A549 (cell line): ENCODE data around the gene ITSN1. TPM values are rescaled to one million over a fixed set of nuclear protein-coding genes. Genes with fewer than 3 reads are reported as not detected.

Experiments
- ATAC-seq, 2 experiments: fragments of 200-7000 bp in 1 of 2; fragments of >200 bp in 1 of 2; cut with Nextera tagmentation in 1 of 2; cut with Tn5 transposase in 1 of 2; 3 replicates each; pipeline versions ENCODE4 v1.8.0 to v1.9.1; 2018 to 2020; ENCODE audit warnings: mild to moderate bottlenecking in 1 of 2, moderate library complexity in 1 of 2
- CTCF ChIA-PET: fragments of 300-600 bp; sonication (Branson Sonifier 250); formaldehyde crosslinking; extraction: SDS; loops from one replicate; lab custom pipeline; 2021; ENCODE audit warnings: antibody characterized with exemption, inconsistent platforms; lab: Yijun Ruan, JAX
- POLR2A ChIA-PET: fragments of 350-600 bp; formaldehyde crosslinking; extraction: SDS; loops from one replicate; lab custom pipeline; 2021; ENCODE audit warnings: antibody characterized with exemption, inconsistent platforms; lab: Yijun Ruan, JAX
- DNase-seq, 2 experiments: peaks; one replicate each; pipeline versions ENCODE4 v3.0.0 to v3.0.0-alpha.2; 2011 to 2016; ENCODE audit warnings: low read depth in 1 of 2, low spot score in 1 of 2
- FAIRE-seq: peaks from 2 replicates; lab custom pipeline; 2011; peaks lifted over from hg19 to GRCh38; lab: Jason Lieb, UNC
- H3K27ac ChIP-seq, 2 experiments: fragments of >200 bp; sonication (Bioruptor Twin); formaldehyde crosslinking; 3 replicates each; pipeline ENCODE4 v1.5.1; 2016 to 2017
- H3K4me1 ChIP-seq: fragments of >200 bp; sonication (Bioruptor Twin); formaldehyde crosslinking; 3 replicates; pipeline ENCODE4 v1.6.1; 2016
- H3K4me2 ChIP-seq: fragments of >200 bp; sonication (Bioruptor Twin); formaldehyde crosslinking; 3 replicates; pipeline ENCODE4 v1.6.1; 2016
- H3K4me3 ChIP-seq: fragments of >200 bp; sonication (Bioruptor Twin); formaldehyde crosslinking; 3 replicates; pipeline ENCODE4 v1.5.1; 2016
- H3K9me3 ChIP-seq: fragments of >200 bp; sonication (Bioruptor Twin); formaldehyde crosslinking; 3 replicates; pipeline ENCODE4 v1.6.1; 2016
- CBX2 ChIP-seq: fragments of 200-600 bp; sonication (generic); IDR thresholded peaks from 2 replicates; pipeline ENCODE4 v1.6.1; 2016; ENCODE audit warnings: low read depth, mild to moderate bottlenecking, borderline replicate concordance
- CBX8 ChIP-seq: fragments of 200-600 bp; sonication (generic); IDR thresholded peaks from 2 replicates; pipeline ENCODE4 v1.6.1; 2016
- CEBPB ChIP-seq, 2 experiments: fragments of >200 bp in 1 of 2; sonication (Bioruptor Twin) in 1 of 2; formaldehyde crosslinking in 1 of 2; IDR thresholded peaks; 2 replicates each; pipeline ENCODE4 v1.6.1; 2012 to 2016
- CHD2 ChIP-seq: fragments of 150-350 bp; IDR thresholded peaks from 2 replicates; pipeline ENCODE4 v1.6.1; 2014; ENCODE audit warnings: low read length; ENCODE audit not compliant: partially characterized antibody
- CHD4 ChIP-seq: fragments of 200-600 bp; sonication (generic); IDR thresholded peaks from 2 replicates; pipeline ENCODE4 v1.6.1; 2016; ENCODE audit warnings: antibody characterized with exemption, mild to moderate bottlenecking, borderline replicate concordance
- EHF ChIP-seq: fragments of 250-450 bp; sonication (Bioruptor Pico); IDR thresholded peaks from 2 replicates; pipeline ENCODE4 v1.5.0; 2020; ENCODE audit warnings: mild to moderate bottlenecking
- EHMT2 ChIP-seq: fragments of 200-600 bp; sonication (generic); IDR thresholded peaks from 2 replicates; pipeline ENCODE4 v1.6.1; 2016; ENCODE audit warnings: antibody characterized with exemption, low read depth, mild to moderate bottlenecking, moderate library complexity
- ELK1 ChIP-seq: fragments of 150-350 bp; IDR thresholded peaks from 2 replicates; pipeline ENCODE4 v1.6.1; 2014; ENCODE audit warnings: low read depth, mild to moderate bottlenecking, low read length
- HEYL ChIP-seq: fragments of 250-450 bp; sonication (Bioruptor Pico); IDR thresholded peaks from 2 replicates; pipeline ENCODE4 v1.8.0; 2021; ENCODE audit warnings: mild to moderate bottlenecking, moderate library complexity
- HOXA7 ChIP-seq: fragments of 250-450 bp; sonication (Bioruptor Pico); IDR thresholded peaks from 2 replicates; pipeline ENCODE4 v1.5.0; 2020; ENCODE audit warnings: mild to moderate bottlenecking, moderate library complexity
- HOXB5 ChIP-seq: fragments of 250-450 bp; sonication (Bioruptor Pico); IDR thresholded peaks from 2 replicates; pipeline ENCODE4 v1.5.0; 2020; ENCODE audit warnings: mild to moderate bottlenecking, moderate library complexity
- JUN ChIP-seq, 2 experiments: fragments of >200 bp; sonication (Bioruptor Twin); formaldehyde crosslinking; IDR thresholded peaks; 2 replicates in 1 of 2; 3 replicates in 1 of 2; pipeline ENCODE4 v1.6.1; 2016 to 2017
- KDM1A ChIP-seq: fragments of 200-600 bp; sonication (generic); IDR thresholded peaks from 2 replicates; pipeline ENCODE4 v1.6.1; 2016; ENCODE audit warnings: low read depth, mild to moderate bottlenecking
- KDM5A ChIP-seq: fragments of 200-600 bp; sonication (generic); IDR thresholded peaks from 2 replicates; pipeline ENCODE4 v1.6.1; 2016; ENCODE audit warnings: antibody characterized with exemption, mild to moderate bottlenecking
- MAX ChIP-seq: IDR thresholded peaks from 2 replicates; pipeline ENCODE4 v1.6.1; 2012
- NPAS2 ChIP-seq: fragments of 250-450 bp; sonication (Bioruptor Pico); IDR thresholded peaks from 2 replicates; pipeline ENCODE4 v1.8.0; 2022; ENCODE audit warnings: mild to moderate bottlenecking, moderate library complexity, borderline replicate concordance
- PHF8 ChIP-seq: fragments of 200-600 bp; sonication (generic); IDR thresholded peaks from 2 replicates; pipeline ENCODE4 v1.6.1; 2016; ENCODE audit warnings: low read depth, mild to moderate bottlenecking, antibody characterized with exemption, moderate library complexity, borderline replicate concordance
- RAD21 ChIP-seq, 2 experiments: fragments of >200 bp in 1 of 2; sonication (Bioruptor Twin) in 1 of 2; formaldehyde crosslinking in 1 of 2; IDR thresholded peaks in 1 of 2; conservative IDR thresholded peaks in 1 of 2; 2 replicates in 1 of 2; 3 replicates in 1 of 2; pipeline ENCODE4 v1.6.1; 2012 to 2018; ENCODE audit warnings: inconsistent platforms in 1 of 2
- RNF2 ChIP-seq: fragments of 200-600 bp; sonication (generic); IDR thresholded peaks from 2 replicates; pipeline ENCODE4 v1.6.1; 2016; ENCODE audit warnings: low read depth, mild to moderate bottlenecking, antibody characterized with exemption, moderate library complexity, borderline replicate concordance
- SREBF2 ChIP-seq: fragments of 450-650 bp; IDR thresholded peaks from 2 replicates; pipeline ENCODE4 v1.6.1; 2014; ENCODE audit warnings: mild to moderate bottlenecking, moderate library complexity
- ZNF302 ChIP-seq: fragments of 250-450 bp; sonication (Bioruptor Pico); IDR thresholded peaks from 2 replicates; pipeline ENCODE4 v1.9.0; 2021; ENCODE audit warnings: inconsistent platforms, mild to moderate bottlenecking, moderate library complexity
- ZSCAN20 ChIP-seq: fragments of 250-450 bp; sonication (Bioruptor Pico); IDR thresholded peaks from 2 replicates; pipeline ENCODE4 v1.8.0; 2022; ENCODE audit warnings: mild to moderate bottlenecking, moderate library complexity
- WGBS: methylation state at CpG from one replicate; pipeline ENCODE4 v1.1.6; 2017; ENCODE audit errors: missing lambda C conversion rate; 5-methylcytosine and 5-hydroxymethylcytosine counted together
- polyA plus RNA-seq, 4 experiments: library from polyadenylated mRNA; depleted of rRNA in 3 of 4; stranded (reverse); fragments of >200 nt; fragmentation: RNase III in 1 of 4; extraction: RNeasy Plus Mini Kit Qiagen cat#74134 plus additional on column Dnase treatment in 1 of 4; gene quantifications; 2 replicates in 3 of 4; 3 replicates in 1 of 4; pipeline ENCODE4 v1.2.3, GENCODE V29; 2011 to 2017

The ITSN1 gene
- polyA plus RNA-seq, 2 of the 4 experiments (the other 2 are of a cell fraction) = 15.2 to 23.7 TPM

GRCh38 chr21:33770542-33770941 is 128.2 kb downstream of the ITSN1 start:
- Histone ChIP-seq H3K4me3 (no peak overlapping the region), H3K4me1 (no peaks in the 10 kb centered on the region), H3K4me2 (no peak overlapping the region), H3K9me3 (no peaks in the 10 kb centered on the region), H3K27ac (no peak overlapping the region)
- no peak for ATAC-seq
- DNase-seq = no peak
- POLR2A ChIA-PET = no interaction called here
- CTCF ChIA-PET = no interaction called here
- FAIRE-seq = no peak
- TF ChIP-seq HEYL = no peak
- no peak for TF ChIP-seq KDM5A
- 86% methylated on average over 3 of the region's 3 CpGs for WGBS

- FAIRE-seq (no peak), ATAC-seq (no peak), DNase-seq (no peak)
- Histone ChIP-seq H3K27ac (no peak overlapping the region), H3K4me1 (no peaks in the 10 kb centered on the region), H3K4me3 (no peak overlapping the region), H3K4me2 (no peak overlapping the region), H3K9me3 (no peaks in the 10 kb centered on the region)
- CTCF ChIA-PET = no interaction called here
- POLR2A ChIA-PET = no interaction called here
- WGBS = 92% methylated on average over 18 of the region's 18 CpGs
- TF ChIP-seq EHMT2 (no peak), CBX8 (no peak), PHF8 (no peak), CEBPB (IDR thresholded peaks at IDR 0.05) (no peak), KDM5A (no peak)
These were observed 129.7 kb downstream of the ITSN1 start for GRCh38 chr21:33771976-33772375.

GRCh38 chr21:33774551-33774950 is 132.2 kb downstream of the ITSN1 start:
- Histone ChIP-seq H3K4me1 (no peaks in the 10 kb centered on the region), H3K9me3 (no peaks in the 10 kb centered on the region), H3K27ac (no peak overlapping the region), H3K4me3 (no peak overlapping the region), H3K4me2 (no peak overlapping the region)
- WGBS = 81% methylated on average over 4 of the region's 4 CpGs
- TF ChIP-seq HEYL (no peak), RAD21 (conservative IDR thresholded peaks at IDR 0.05 in 1 of 2, IDR thresholded peaks at IDR 0.05 in 1 of 2) (no peak), CHD2 (no peak)
- ChIA-PET POLR2A (no interaction called here), CTCF (interaction anchor here (0.6 kb wide), 1 partner anchor 1399 kb away, joined by 3 read pairs; no protein-coding TSS in a partner anchor)
- DNase-seq = no peak
- ATAC-seq = no peak
- FAIRE-seq = no peak

GRCh38 chr21:33775100-33775828 is 133.0 kb downstream of the ITSN1 start:
- Histone ChIP-seq H3K9me3 (no peaks in the 10 kb centered on the region), H3K27ac (no peak overlapping the region), H3K4me2 (no peak overlapping the region), H3K4me1 (no peaks in the 10 kb centered on the region), H3K4me3 (no peak overlapping the region)
- TF ChIP-seq RNF2 = no peak
- no peak for TF ChIP-seq EHF (CRISPR knock-in tag)
- no peak for TF ChIP-seq MAX
- TF ChIP-seq KDM1A = no peak
- TF ChIP-seq EHMT2 = no peak
- TF ChIP-seq CBX2 = no peak
- no peak for TF ChIP-seq SREBF2
- no peak for TF ChIP-seq HOXB5 (CRISPR knock-in tag)
- TF ChIP-seq NPAS2 (CRISPR knock-in tag) = no peak
- no peak for TF ChIP-seq CHD4
- TF ChIP-seq ZSCAN20 (CRISPR knock-in tag) = no peak
- no peak for TF ChIP-seq ELK1
- TF ChIP-seq JUN (IDR thresholded peaks at IDR 0.05) = no peak
- no peak for TF ChIP-seq HOXA7
- TF ChIP-seq ZNF302 (CRISPR knock-in tag) = no peak
- ChIA-PET POLR2A (no interaction called here), CTCF (interaction anchor here (0.6 kb wide), 1 partner anchor 1400 kb away, joined by 3 read pairs; no protein-coding TSS in a partner anchor)
- ATAC-seq (no peak), DNase-seq (no peak), FAIRE-seq (no peak)
- 69% methylated on average over 2 of the region's 2 CpGs for WGBS
